GM06990 (cell line): ENCODE data around the gene SAP30BP.

Experiments
- DNase-seq: peaks from one replicate; pipeline ENCODE4 v3.0.0-alpha.2; 2011; ENCODE audit not compliant: insufficient read length; ENCODE audit errors: extremely low read depth
- H3K27me3 ChIP-seq: replicated peaks from 2 replicates; pipeline ENCODE4 v1.6.0; 2011; ENCODE audit warnings: low read length; ENCODE audit not compliant: control insufficient read depth, insufficient read depth
- H3K36me3 ChIP-seq: 2 replicates; pipeline ENCODE4 v1.5.1; 2011; ENCODE audit warnings: low read length; ENCODE audit not compliant: control insufficient read depth, insufficient read depth
- H3K4me3 ChIP-seq: replicated peaks from 2 replicates; pipeline ENCODE4 v1.5.1; 2011; ENCODE audit warnings: low read depth, mild to moderate bottlenecking, control low read depth, low read length
- CTCF ChIP-seq: IDR thresholded peaks from 2 replicates; pipeline ENCODE4 v1.5.1; 2011; ENCODE audit warnings: low read length, control low read depth, mild to moderate bottlenecking, inconsistent platforms; ENCODE audit not compliant: insufficient read depth, poor library complexity, severe bottlenecking

SAP30BP gene

GRCh38 chr17:75631353-75631752 is 35.8 kb upstream of the SAP30BP start:
- Histone ChIP-seq H3K36me3 (peaks cover 6% of the 10 kb centered on the region), H3K27me3 (no peaks in the 10 kb centered on the region), H3K4me3 (no peak overlapping the region)
- TF ChIP-seq CTCF: no peak
- DNase-seq: no peak

- Histone ChIP-seq H3K4me3 (no peak overlapping the region), H3K27me3 (no peaks in the 10 kb centered on the region), H3K36me3 (peaks cover 6% of the 10 kb centered on the region)
- no peak for DNase-seq
- no peak for TF ChIP-seq CTCF
Measured at GRCh38 chr17:75632428-75632827, 34.7 kb upstream of the SAP30BP start.

- peak; percentile 75 for DNase-seq
- no peak within 1 kb of the TSS for H3K4me3 ChIP-seq
- peak; percentile 97 for TF ChIP-seq CTCF
- H3K27me3 ChIP-seq: no peaks in the 10 kb centered on the region
- peaks cover 6% of the 10 kb centered on the region for H3K36me3 ChIP-seq
Measured at GRCh38 chr17:75632863-75633485, 34.2 kb upstream of the SAP30BP start, which contains the start of gene SMIM5. SMIM5 (plus strand) TSS chr17:75633434; CDS start chr17:75640202, 6,768 bp downstream.

- no peaks in the 10 kb centered on the region for H3K27me3 ChIP-seq
- peak; percentile 41 for DNase-seq
- peaks cover 6% of the 10 kb centered on the region for H3K36me3 ChIP-seq
- peak; percentile 51 for TF ChIP-seq CTCF
- no peak overlapping the region for H3K4me3 ChIP-seq
Measured at GRCh38 chr17:75633486-75634375, 33.4 kb upstream of the SAP30BP start.

- Histone ChIP-seq H3K27me3 (no peaks in the 10 kb centered on the region), H3K4me3 (no peak overlapping the region), H3K36me3 (peaks cover 6% of the 10 kb centered on the region)
- TF ChIP-seq CTCF: no peak
- no peak for DNase-seq
Measured at GRCh38 chr17:75634376-75634740, 32.8 kb upstream of the SAP30BP start.
